Activated naive CD8-positive, alpha-beta T cell treated with anti-CD3 and anti-CD28 coated beads, Interleukin-2, amount 50 U/mL, for 16 hours (primary cell): Measurements from ENCODE around the gene PKP3.

Experiments used
- DNase-seq: peaks from one replicate; pipeline ENCODE4 v3.0.0-alpha.2; 2020; ENCODE audit warnings: low read depth, low spot score

Gene PKP3

DNA sequence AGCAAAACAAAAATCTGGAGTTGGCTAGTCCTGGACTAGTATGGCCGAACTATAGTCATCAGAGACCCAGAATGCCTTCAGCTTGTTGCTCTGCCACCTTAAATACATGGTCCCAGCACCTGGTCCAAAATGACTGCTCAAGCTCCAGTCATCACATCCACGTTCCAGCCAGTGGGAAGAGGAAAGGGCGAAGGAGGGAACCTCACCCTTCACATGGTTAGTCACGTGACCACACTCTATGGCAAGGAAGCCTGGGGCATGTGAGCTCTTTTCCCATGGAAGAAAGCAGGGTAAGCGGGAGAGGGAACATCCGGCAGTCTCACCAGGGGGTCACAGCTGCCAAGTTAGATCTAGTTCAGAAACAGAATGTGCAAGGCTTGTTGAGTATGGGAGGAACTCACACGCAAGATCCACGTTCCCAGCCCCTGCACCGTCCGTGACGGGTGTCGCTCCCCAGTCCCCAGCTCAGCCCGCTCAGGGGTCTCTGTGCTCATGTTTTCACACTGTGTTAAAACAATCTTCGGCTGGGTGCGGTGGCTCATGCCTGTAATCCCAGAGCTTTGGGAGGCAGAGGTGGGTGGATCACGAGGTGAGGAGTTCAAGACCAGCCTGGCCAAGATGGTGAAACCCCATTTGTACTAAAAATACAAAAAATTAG is 49.7 kb downstream of the PKP3 start:
- DNase-seq: no peak

DNA sequence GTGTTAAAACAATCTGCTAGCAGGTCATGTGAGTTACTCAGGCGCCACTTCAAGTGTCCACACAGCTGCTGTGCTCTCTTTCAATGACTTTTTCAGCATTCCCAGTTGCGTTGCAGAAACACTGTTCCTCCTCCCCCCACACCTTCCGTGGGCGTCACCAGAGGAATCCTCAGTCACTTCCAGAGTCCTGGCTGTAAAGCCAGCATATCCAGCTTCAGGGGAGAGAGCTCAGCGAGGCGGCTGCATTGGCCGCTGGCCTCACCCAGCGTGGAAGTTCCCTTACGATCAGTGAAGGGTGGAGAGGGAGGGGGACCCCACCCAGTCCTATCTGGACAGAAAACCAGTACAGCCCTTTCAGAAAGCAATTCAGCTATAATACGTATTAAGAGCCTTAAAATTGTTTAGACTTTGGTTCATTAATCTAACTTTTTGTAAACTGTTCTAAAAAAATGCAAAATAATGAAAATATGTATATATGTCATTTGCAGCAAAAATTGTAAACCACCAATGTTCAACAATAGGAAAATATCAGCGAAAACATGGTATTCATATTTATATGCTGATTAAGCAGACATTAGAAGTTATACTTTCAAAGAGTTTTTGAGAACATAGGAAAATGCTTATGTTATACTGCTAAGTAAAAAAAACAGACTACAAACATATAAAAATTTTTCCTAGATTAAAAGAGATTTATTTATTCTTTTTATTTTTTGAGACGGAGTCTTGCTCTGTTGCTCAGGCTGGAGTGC is 50.6 kb downstream of the PKP3 start:
- no peak for DNase-seq

DNA sequence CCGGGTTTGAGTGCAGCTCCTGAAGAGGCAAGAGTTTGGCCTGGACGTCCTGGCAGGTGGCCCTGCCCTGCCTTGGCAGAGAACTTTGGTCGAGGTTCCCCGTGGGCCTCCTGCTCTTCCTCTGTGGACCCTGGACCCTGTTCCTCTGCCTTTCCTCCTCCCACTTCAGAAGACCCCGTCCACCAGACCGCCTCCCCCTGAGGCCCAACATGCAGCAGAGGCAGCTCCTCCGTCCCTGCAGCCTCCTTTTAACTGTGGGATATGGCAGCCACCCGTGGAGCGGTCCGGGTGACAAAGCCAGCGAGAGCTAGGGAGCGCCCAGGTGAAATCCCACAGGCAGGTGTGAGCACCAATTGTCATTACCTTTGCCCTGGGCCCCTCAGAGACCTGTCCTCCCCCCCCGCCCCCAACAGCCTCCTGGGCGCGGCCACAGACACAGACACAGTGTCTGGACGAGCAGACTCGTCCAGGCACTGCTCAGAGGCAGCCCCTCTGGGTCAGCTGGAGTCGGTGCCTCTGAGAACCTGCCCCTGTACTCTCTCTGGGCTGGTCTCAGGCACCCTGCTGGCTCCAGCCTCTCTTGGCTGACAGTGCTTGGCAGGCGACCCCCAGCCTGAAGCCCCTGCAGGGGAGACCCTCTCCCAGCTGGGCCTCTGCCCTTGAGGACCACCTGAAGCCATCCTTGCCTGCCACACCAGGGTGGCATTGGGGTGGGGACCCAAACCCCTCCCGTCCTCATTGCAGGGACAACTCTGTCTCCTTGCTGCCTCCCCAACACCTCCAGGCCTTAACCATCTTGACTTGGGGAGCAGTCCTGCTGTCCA is 52.0 kb downstream of the PKP3 start:
- no peak for DNase-seq

DNA sequence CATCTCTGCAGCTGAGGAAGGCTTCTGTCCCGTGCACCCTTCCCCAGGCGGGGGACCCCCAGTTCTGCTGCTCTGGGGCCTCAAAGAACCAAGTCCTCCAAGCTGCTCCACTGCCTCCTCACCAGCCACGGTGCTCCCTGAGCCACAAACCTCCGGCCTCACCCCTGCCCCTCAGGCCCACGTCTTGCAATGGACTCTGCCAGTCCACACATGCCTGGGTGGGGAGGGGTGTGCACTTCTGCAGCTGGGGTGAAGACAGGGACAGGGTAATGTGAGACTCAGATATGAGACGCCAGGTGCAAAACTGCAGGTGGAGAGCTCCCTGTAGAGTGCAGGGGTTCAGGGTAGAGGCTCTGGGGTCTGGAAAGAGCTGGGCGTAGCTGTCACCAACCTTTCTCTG is 52.9 kb downstream of the PKP3 start:
- no peak for DNase-seq

DNA sequence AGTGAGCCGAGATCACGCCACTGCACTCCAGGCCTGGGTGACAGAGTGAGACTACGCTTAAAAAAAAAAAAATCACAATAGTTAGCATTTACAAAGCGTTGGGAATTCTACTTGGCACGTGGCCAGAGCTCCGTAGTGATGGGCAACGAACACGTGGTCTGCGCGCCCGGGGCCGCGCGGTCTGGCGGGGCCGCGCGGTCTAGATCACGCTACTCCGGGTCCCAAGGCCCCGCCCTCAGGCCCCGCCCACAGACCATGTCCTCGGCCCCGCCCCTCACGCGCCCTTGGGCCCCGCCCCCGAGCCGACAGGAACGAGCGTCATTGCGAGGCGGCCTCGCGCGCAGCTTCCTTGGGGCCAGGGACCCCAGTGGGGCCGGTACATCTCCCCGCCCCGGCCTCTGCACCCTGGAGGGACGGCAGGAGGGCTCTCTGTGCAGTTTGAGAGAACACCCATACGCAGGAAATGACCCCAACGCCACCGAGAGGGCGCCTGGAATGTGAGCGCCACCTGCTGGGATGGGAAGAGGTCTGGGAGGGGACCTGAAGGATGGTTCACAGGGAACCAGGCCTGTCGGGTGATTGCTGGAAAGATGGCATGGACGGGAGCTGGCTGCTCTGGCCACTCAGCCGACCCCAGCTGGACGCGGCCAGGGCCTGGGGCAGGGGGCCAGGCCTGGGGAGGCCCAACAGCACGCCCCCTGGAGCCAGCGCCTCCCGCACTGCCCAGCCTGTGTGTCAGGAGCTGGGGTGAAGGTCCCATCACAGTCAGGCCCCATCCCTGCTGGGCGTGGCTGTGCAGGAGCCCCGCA is 54.1 kb downstream of the PKP3 start:
- DNase-seq: peak; percentile 92

DNA sequence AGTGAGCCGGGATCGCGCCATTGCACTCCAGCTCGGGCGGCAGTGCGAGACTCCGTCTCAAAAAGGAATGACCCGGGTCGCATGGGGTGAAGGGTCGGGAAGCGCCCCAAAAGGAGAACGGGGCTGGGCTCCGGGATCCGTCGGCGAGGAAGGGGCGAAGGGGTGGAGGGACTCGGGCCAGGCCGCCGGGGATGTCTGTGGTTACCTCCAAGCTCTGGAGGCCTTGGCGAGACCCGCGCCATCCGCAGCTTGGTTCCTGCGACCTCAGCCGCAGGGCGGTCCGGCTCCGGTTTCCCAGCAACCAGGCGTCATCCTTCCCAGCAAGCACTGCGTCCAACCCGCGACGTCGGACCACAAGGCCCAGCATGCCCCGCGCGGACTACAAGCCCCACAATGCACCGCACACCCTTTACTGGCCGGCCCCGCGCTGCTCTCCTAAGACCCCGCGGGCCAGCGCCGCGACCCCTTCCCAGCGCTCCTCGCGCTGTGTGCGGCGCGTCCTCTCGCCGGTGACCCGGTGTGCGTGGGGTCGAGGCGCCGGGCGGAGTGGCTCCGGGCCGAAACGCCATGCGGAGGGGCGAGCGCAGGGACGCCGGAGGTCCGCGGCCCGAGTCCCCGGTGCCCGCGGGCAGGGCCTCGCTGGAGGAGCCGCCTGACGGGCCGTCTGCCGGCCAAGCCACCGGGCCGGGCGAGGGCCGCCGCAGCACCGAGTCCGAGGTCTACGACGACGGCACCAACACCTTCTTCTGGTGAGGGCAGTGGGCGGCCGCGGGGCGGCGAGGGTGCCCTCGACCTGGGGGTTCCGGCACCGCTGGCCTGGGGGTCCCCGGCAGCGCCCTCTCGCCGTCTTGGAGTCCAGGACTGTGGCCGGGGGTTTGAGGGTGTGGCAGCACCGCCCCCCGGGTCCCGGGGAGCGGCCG is 56.1 kb downstream of the PKP3 start, which contains the start of gene PTDSS2:
PTDSS2 (plus strand) TSS at position 391 of the 920 bp plus-strand sequence; CDS start at position 568, 177 bp downstream.
- DNase-seq: peak; percentile 88

DNA sequence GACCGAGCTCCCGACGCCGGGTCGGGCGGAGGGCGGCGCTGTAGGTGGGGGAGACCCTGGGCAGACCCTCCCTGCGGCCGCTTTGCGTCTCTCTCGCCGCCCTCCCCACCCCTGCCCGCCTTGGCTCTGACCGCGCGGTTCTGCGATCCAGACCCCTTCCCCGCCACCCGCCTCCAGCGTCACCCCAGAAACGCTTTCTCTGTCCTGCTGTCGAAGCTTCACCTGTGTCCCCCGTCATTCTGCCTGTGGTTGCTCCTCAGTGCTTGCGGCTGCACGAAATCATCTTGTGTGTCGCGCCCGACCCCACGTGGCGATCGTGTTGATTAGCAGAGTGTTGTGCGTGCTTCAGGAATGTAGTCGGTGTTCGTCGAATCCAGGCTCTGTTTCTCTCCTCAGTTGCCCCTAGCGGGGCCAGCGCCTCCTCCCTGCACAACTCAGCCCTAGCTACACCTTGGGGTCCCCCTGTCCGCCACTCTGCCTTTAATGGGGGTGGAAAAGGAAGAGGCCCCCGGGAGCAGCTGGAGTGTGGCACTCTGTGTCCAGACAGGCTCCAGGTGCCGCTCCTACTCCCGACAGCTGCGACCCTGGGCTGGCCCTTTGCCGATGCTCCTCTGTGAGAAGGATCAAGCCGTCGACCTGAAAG is 56.9 kb downstream of the PKP3 start:
- peak; percentile 54 for DNase-seq

DNA sequence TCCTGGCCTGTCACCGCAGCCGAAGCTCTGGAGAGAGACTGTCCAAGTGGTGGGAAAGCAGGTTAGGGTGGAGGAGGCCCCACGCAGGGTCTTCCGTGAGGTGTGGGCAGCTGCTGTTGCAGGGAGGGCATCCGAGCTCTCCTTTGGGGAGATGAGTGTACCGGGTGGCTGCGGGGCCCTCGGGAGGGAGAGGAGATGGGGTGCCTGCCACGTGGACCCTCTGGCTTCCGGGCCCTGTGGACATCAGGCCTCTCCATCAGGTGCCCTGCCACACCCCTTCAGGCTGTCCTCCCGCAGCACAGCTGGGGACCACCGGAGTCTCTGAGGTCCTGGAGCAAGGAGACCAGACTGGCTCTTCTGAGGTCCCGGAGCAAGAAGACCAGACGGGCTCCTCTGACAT is 57.7 kb downstream of the PKP3 start:
- no peak for DNase-seq

DNA sequence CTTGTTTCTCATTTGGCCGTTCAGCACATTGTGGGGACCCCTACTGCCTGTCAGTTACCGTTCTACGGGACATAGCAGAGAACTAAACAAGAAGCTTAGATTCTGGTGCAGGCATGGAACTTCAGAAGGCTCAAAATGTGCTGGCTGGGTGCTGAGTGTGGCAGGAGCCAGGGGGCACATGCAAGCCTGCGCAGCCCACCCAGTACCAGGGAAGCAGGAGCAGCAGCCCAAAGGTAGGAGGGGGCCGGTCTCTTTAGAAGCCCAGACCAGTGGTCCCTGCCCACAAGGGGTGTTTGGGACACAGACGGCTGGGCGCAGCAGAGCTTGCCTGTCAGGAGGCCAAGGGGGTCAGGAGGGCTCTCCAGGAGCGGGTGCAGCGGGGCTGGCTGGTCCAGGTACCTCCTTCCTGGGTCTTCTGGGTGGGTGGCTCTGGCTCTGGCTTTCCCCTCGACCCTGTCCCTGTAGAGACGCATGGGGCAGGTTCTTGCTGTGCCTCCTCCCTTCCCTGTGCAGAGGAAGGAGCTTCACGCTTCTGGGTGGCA is 58.3 kb downstream of the PKP3 start:
- DNase-seq: no peak

DNA sequence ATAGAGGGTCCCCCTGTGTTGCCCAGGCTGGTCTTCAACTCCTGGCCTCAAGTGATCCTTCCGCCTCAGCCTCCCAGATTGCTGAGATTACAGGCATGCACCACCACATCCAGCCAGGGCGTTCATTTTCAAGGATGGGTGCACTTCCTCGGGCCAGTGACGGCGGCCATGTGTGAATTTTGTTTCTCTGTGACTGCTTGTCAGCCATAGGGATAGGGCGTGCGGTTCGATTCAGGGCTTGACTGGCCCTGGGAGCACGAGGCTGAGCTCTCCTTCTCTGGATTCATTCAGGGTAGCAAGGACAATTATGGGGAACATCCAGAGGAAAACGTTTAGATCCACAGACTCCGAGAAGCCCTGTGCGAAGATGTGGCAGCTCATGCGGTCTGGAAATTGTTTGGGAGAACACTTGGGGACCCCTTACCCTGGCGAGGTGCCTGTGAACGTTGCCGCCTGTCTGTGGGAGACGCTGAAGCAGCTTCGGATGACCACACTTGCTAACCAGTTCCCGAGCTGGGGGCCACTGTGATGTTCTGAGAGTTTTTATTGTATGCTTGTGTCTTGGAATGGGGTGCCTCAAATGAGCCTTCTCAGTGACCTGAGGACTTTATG is 59.0 kb downstream of the PKP3 start:
- DNase-seq: no peak

DNA sequence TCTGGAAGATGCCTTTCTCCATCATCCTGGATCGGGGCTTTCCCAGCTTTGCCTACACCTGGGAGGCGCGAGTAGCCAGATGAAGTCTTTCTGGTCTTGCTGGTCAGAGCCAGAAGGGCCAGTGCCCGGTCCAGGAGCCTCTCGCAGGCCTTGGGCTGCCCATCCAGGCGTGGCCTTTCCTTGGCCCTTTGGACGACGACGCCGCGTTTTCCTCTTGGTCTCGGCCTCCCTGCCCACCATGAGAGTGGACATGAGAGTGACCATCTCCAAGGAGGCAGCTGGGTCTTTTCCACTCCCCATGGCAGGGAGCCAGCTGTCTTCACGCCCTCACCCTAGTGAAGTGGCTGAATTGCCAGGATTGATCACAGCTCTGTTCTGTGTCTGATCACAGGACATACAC is 59.6 kb downstream of the PKP3 start:
- no peak for DNase-seq

DNA sequence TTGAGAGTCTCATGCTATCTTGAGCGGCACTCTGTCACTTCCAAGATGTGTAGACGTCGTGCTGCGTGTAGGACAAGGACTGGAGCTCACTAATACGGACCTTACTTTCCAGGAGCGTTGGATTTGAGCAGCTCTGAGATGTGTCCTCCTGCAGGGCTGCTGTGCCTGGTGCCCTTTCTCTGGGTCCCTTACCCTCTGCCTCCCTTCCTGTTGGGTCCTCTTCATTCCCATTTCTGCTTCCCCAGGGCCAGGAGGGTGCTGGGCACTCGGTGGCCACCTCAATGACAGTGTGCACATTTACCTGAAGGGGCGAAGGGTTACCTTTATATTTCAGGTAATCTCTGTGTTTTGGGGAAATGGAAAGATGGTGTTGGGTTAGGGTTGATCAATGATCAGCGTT is 60.0 kb downstream of the PKP3 start:
- DNase-seq: no peak
